Osteocyte (in vitro differentiated cells): ENCODE data around the gene SMIM38. TPM values are rescaled to one million over a fixed set of nuclear protein-coding genes. Genes with fewer than 3 reads are reported as not detected.
"Not testable (repeated sequence)": the region's sequence is repeated elsewhere in the genome, so short reads cannot be mapped to it uniquely, and the experiment has no call there.

ENCODE experiments used
- DNase-seq: peaks from one replicate; pipeline ENCODE4 v3.0.0; 2021; ENCODE audit warnings: mixed read lengths; ENCODE audit not compliant: unreplicated experiment; ENCODE audit errors: extremely low spot score
- H3K27ac Mint-ChIP-seq: one replicate; pipeline ENCODE4 v1.8.0; 2021; ENCODE audit warnings: mild to moderate bottlenecking, mixed read lengths; ENCODE audit not compliant: unreplicated experiment
- H3K27me3 Mint-ChIP-seq: one replicate; pipeline ENCODE4 v1.8.0; 2021; ENCODE audit warnings: mixed read lengths; ENCODE audit not compliant: unreplicated experiment
- H3K36me3 Mint-ChIP-seq: one replicate; pipeline ENCODE4 v1.8.0; 2021; ENCODE audit warnings: mixed read lengths; ENCODE audit not compliant: unreplicated experiment
- H3K4me1 Mint-ChIP-seq: one replicate; pipeline ENCODE4 v1.8.0; 2021; ENCODE audit warnings: mixed read lengths; ENCODE audit not compliant: unreplicated experiment
- H3K4me3 Mint-ChIP-seq: one replicate; pipeline ENCODE4 v1.8.0; 2021; ENCODE audit warnings: mild to moderate bottlenecking, moderate library complexity, mixed read lengths; ENCODE audit not compliant: unreplicated experiment
- H3K9me3 Mint-ChIP-seq: one replicate; pipeline ENCODE4 v1.8.0; 2021; ENCODE audit warnings: mixed read lengths; ENCODE audit not compliant: unreplicated experiment
- CTCF ChIP-seq: fragments of 200-600 bp; sonication (generic); IDR thresholded peaks from 2 replicates; pipeline ENCODE4 v1.5.0; 2021; ENCODE audit warnings: antibody characterized with exemption, mild to moderate bottlenecking, moderate library complexity
- total RNA-seq: library from RNA; stranded (reverse); gene quantifications from 2 replicates; pipeline ENCODE4 v1.2.1, GENCODE V29; 2021

Gene SMIM38
- total RNA-seq, 1 donor from 2014 or later = 1.0 TPM

- Mint-ChIP-seq H3K27me3 (no peaks in the 10 kb centered on the region), H3K27ac (no peak overlapping the region), H3K4me3 (no peak overlapping the region), H3K4me1 (peaks cover 13% of the 10 kb centered on the region), H3K36me3 (peaks cover 6% of the 10 kb centered on the region), H3K9me3 (peaks cover 6% of the 10 kb centered on the region)
- no peak for TF ChIP-seq CTCF
- no peak for DNase-seq
Observed at GRCh38 chr11:69136471-69136870, 19.3 kb upstream of the SMIM38 start.

- Mint-ChIP-seq H3K4me1 (peaks cover 7% of the 10 kb centered on the region), H3K9me3 (peaks cover 6% of the 10 kb centered on the region), H3K27ac (no peak overlapping the region), H3K4me3 (no peak overlapping the region), H3K36me3 (peaks cover 6% of the 10 kb centered on the region), H3K27me3 (no peaks in the 10 kb centered on the region)
- no peak for TF ChIP-seq CTCF
- no peak for DNase-seq
Observed at GRCh38 chr11:69137151-69137844, 18.4 kb upstream of the SMIM38 start.

- Mint-ChIP-seq H3K4me1 (peaks cover 7% of the 10 kb centered on the region), H3K27me3 (no peaks in the 10 kb centered on the region), H3K27ac (no peak overlapping the region), H3K4me3 (no peak overlapping the region), H3K36me3 (peaks cover 5% of the 10 kb centered on the region), H3K9me3 (peaks cover 4% of the 10 kb centered on the region)
- TF ChIP-seq CTCF = no peak
- no peak for DNase-seq
Observed at GRCh38 chr11:69138265-69138664, 17.5 kb upstream of the SMIM38 start.

- H3K4me3 Mint-ChIP-seq, H3K9me3 Mint-ChIP-seq, H3K27ac Mint-ChIP-seq, H3K27me3 Mint-ChIP-seq, H3K36me3 Mint-ChIP-seq, DNase-seq: not testable (repeated sequence)
- H3K4me1 Mint-ChIP-seq = peaks cover 16% of the 10 kb centered on the region
Observed at GRCh38 chr11:69140161-69140560, 15.6 kb upstream of the SMIM38 start.

GRCh38 chr11:69140635-69141034 lies 15.1 kb upstream of the SMIM38 start:
- Mint-ChIP-seq H3K27me3 (no peaks in the 10 kb centered on the region), H3K9me3 (peaks cover 2% of the 10 kb centered on the region), H3K4me3 (no peak overlapping the region), H3K4me1 (peaks cover 16% of the 10 kb centered on the region), H3K36me3 (peaks cover 2% of the 10 kb centered on the region), H3K27ac (no peak overlapping the region)
- TF ChIP-seq CTCF = no peak
- no peak for DNase-seq
